ENCODE measurements around the gene C9. TPM values are rescaled to one million over a fixed set of nuclear protein-coding genes. Genes with fewer than 3 reads are reported as not detected.
"Not testable (repeated sequence)": the region's sequence is repeated elsewhere in the genome, so short reads cannot be mapped to it uniquely, and the experiment has no call there.

C9 gene
- total and polyA plus RNA-seq, 2 of the 4 experiments (the other 2 are of a cell fraction), result not detected

DNA sequence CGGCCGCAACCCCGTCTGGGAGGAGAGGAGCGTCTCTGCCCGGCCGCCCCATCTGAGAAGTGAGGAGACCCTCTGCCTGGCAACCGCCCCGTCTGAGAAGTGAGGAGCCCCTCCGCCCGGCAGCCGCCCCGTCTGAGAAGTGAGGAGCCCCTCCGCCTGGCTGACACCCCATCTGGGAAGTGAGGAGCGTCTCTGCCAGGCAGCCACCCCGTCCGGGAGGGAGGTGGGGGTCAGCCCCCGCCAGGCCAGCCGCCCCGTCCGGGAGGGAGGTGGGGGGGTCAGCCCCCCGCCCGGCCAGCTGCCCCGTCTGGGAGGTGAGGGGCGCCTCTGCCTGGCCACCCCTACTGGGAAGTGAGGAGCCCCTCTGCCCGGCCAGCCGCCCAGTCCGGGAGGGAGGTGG, 30.0 kb downstream of the C9 start:
- DNase-seq; H2AK9ac ChIP-seq (replicated peaks; ENCODE audit: low read depth, low read length, poor library complexity); POLR2A ChIA-PET (ENCODE audit: unreplicated experiment); CTCF ChIA-PET; H3K14ac ChIP-seq (replicated peaks; ENCODE audit: low read depth, low read length); H2BK15ac ChIP-seq (ENCODE audit: low read depth, low read length); H3K56ac ChIP-seq (ENCODE audit: extremely low read depth, insufficient read depth, low read length); H3K36me3 ChIP-seq (ENCODE audit: control insufficient read depth, insufficient read depth, low read length); H3K9me1 ChIP-seq (ENCODE audit: insufficient read depth, low read length); H3K27me3 ChIP-seq (ENCODE audit: control insufficient read depth, insufficient read depth, low read length); H3K27ac ChIP-seq (ENCODE audit: insufficient read depth, low read length); H3K4me3 ChIP-seq (ENCODE audit: insufficient read depth, low read depth, low read length); ATAC-seq (ENCODE audit: low read depth); intact Hi-C loops (cut with micrococcal nuclease); H3K9me3 ChIP-seq (ENCODE audit: control insufficient read depth, insufficient read depth, low read length); H2BK120ac ChIP-seq (ENCODE audit: low read depth, low read length); BruUV-seq (replicated peaks); H2AK5ac ChIP-seq (ENCODE audit: low read depth, low read length); H4K8ac ChIP-seq (ENCODE audit: low read depth in 2 of 2, low read length in 2 of 2); H2BK5ac ChIP-seq (ENCODE audit: low read depth, low read length, poor library complexity, severe bottlenecking); H2AFZ ChIP-seq (replicated peaks; ENCODE audit: low read length, poor library complexity); H3K18ac ChIP-seq (ENCODE audit: low read depth, low read length); H4K5ac ChIP-seq (ENCODE audit: low read depth, low read length); H4K91ac ChIP-seq (ENCODE audit: insufficient read depth, low read depth, low read length); in situ Hi-C loops (cut with MboI; ENCODE audit: low sequenced_read_pairs); H3K23ac ChIP-seq (ENCODE audit: low read depth, low read length); H2BK20ac ChIP-seq (ENCODE audit: low read depth, low read length); H3K4me1 ChIP-seq (ENCODE audit: control insufficient read depth, insufficient read depth, low read length); H4K20me1 ChIP-seq (ENCODE audit: insufficient read depth, low read length); H3K79me1 ChIP-seq (ENCODE audit: low read depth in 1 of 2, low read length in 2 of 2); dilution Hi-C loops (cut with HindIII; ENCODE audit: low sequenced_read_pairs, unreplicated experiment); H3K9ac ChIP-seq (ENCODE audit: low read depth, low read length); H3K4me2 ChIP-seq (ENCODE audit: low read depth, low read length); H3K4ac ChIP-seq (ENCODE audit: low read depth, low read length): not testable (repeated sequence)
- 100% methylated on average over 1 of the region's 27 CpGs; no CpG with 5 or more reads in 1 of the 2 experiments for WGBS, 2 experiments (ENCODE audit: extremely low coverage in 2 of 2, insufficient read length in 1 of 2)
